Measurements from ENCODE around the gene H2BK1. TPM values are rescaled to one million over a fixed set of nuclear protein-coding genes. Genes with fewer than 3 reads are reported as not detected.

Gene H2BK1
- total RNA-seq (not detected), polyA plus RNA-seq (not detected)
- long read RNA-seq, donor 1 = 0 reads
- long read RNA-seq, donor 2 = 0 reads
- long read RNA-seq, donor 3 = 0 reads

- DNase-seq (no peak), ATAC-seq (no peak)
- H3K36me3 ChIP-seq = peaks cover 0 to 37% (median 11%) of the 10 kb centered on the region in 9 donors
- 83 to 87% methylated on average over 17 of the region's 17 CpGs for WGBS, 2 donors
- H3K27ac ChIP-seq = no peak within 1 kb of the TSS
- H3K4me1 ChIP-seq = no peaks in the 10 kb centered on the region
- no peaks in the 10 kb centered on the region for H3K9me3 ChIP-seq
- intact Hi-C loops (cut with DNase I) = no loop called here
- no peak for TF ChIP-seq CTCF (IDR thresholded peaks at IDR 0.05)
- no peak within 1 kb of the TSS for H3K4me3 ChIP-seq
- H3K27me3 ChIP-seq = peaks cover 0 to 7% (median 2%) of the 10 kb centered on the region in 7 donors
These were observed at the start of gene H2BK1 for GRCh38 chr7:151210087-151210854. Gene H2BK1, minus strand, starts transcription at chr7:151210488. Its CDS starts 170 bp downstream, at chr7:151210318.

DNA sequence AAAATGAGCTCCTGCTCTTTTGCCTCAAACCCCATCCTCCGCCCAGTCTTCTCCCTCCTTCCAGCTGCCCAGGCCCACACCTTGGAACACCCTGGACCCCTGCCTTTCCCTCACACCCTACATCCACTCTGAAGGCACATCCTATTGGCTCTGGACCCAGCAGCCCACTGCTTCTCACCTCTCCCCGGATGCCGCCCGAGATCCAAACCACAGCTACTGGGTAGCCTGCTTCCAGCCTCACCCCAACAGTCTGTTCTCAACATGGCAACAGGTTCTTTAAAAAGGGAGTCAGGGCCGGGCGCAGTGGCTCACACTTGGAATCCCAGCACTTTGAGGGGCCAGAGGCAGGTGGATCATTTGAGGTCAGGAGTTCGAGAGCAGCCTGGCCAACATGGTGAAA, 47.7 kb upstream of the H2BK1 start:
- Histone ChIP-seq H3K4me1 (peaks cover 2 to 38% (median 25%) of the 10 kb centered on the region in 9 donors), H3K36me3 (no peaks in the 10 kb centered on the region), H3K27ac (no peak overlapping the region), H3K4me3 (no peak overlapping the region), H3K27me3 (peaks cover 0 to 31% (median 15%) of the 10 kb centered on the region in 7 donors), H3K9me3 (no peaks in the 10 kb centered on the region)
- intact Hi-C loops (cut with DNase I) = no loop called here
- TF ChIP-seq CTCF (IDR thresholded peaks at IDR 0.05) = no peak
- WGBS, 2 donors = 86 to 92% methylated on average over 7 of the region's 7 CpGs
- ATAC-seq = no peak
- DNase-seq = no peak

DNA sequence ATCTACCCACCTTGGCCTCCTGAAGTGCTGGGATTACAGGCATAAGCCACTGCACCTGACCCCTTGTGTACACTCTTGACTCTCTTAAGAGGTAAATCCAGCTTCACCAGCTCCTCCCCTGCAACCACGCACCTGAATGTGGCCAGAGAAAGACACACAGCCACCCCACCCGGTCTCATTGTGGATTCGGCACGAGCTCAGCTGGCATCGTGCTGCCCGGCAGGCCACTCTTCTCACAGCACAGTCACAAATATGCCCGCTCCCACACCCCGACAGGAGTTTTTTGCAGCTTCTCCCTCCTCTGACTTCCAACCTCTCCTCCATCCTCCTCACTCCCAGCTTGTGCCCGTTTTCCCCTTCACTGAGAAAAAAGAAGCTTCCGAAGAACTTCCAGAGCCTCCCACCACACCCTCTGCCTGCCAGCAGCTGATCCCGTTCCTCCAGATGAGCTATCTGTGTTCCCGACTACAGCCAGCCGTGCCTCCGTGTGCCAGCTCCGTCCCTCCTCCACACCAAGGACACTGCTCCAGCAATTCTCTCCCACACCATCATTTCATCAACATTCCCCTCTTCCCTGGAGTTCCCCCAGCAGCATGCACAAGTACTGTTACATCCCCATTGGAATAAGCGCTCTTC, 46.2 kb upstream of the H2BK1 start:
- intact Hi-C loops (cut with DNase I) = no loop called here
- peaks cover 0 to 36% (median 13%) of the 10 kb centered on the region in 7 donors for H3K27me3 ChIP-seq
- WGBS, 2 donors = 39 to 43% methylated on average over 16 of the region's 16 CpGs
- peaks cover 0 to 44% (median 29%) of the 10 kb centered on the region in 9 donors for H3K4me1 ChIP-seq
- no peak for DNase-seq
- H3K36me3 ChIP-seq = no peaks in the 10 kb centered on the region
- peak in 1 of 8 donors; percentile 28 for ATAC-seq
- no peak overlapping the region for H3K27ac ChIP-seq
- TF ChIP-seq CTCF (IDR thresholded peaks at IDR 0.05) = no peak
- no peak overlapping the region for H3K4me3 ChIP-seq
- H3K9me3 ChIP-seq = no peaks in the 10 kb centered on the region

DNA sequence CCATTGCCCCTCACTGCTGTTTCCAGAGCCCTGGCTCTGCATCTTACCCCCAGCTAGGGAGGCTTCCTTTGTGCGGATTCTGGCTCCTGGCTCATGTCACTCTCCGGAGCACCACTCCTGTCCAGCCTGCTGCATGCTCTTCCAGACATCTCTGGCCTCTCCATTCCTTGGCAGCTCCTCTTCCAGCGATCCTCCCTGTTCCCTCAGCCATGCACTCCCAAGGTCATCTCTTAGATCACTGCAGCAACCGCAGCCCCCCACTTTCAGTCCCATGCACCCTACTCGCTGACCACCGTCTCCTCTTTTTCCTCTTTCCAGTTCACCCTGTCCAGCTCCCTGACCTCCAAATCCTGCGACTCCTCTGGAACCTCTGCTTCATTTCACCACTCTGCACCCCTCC, 45.1 kb upstream of the H2BK1 start:
- intact Hi-C loops (cut with DNase I) = no loop called here

More for the DNA sequence above, 45.1 kb upstream of the H2BK1 start:
- no peak overlapping the region for H3K4me3 ChIP-seq
- DNase-seq = no peak
- no peak for TF ChIP-seq CTCF (IDR thresholded peaks at IDR 0.05)
- H3K36me3 ChIP-seq = no peaks in the 10 kb centered on the region
- WGBS, 2 donors = 62% methylated on average over 7 of the region's 7 CpGs
- ATAC-seq = no peak
- no peak overlapping the region for H3K27ac ChIP-seq
- peaks cover 0 to 50% (median 34%) of the 10 kb centered on the region in 9 donors for H3K4me1 ChIP-seq
- no peaks in the 10 kb centered on the region for H3K9me3 ChIP-seq
- H3K27me3 ChIP-seq = peaks cover 0 to 40% (median 5%) of the 10 kb centered on the region in 7 donors
